WERI-Rb-1 (cell line): ENCODE data around the gene PHF21A.

ENCODE experiments used
- DNase-seq: peaks from one replicate; pipeline ENCODE4 v3.0.0-alpha.2; 2020
- H3K27ac ChIP-seq: fragments of 250-450 bp; sonication (Bioruptor Pico); 2 replicates; pipeline ENCODE4 v1.5.1; 2020; ENCODE audit warnings: mild to moderate bottlenecking, moderate library complexity
- H3K27me3 ChIP-seq: fragments of 250-450 bp; sonication (Bioruptor Pico); 2 replicates; pipeline ENCODE4 v1.5.1; 2021; ENCODE audit warnings: mild to moderate bottlenecking, low read depth, moderate library complexity; ENCODE audit not compliant: insufficient read depth, severe bottlenecking
- H3K36me3 ChIP-seq: fragments of 250-450 bp; sonication (Bioruptor Pico); 2 replicates; pipeline ENCODE4 v1.5.1; 2020; ENCODE audit warnings: mild to moderate bottlenecking, moderate library complexity
- H3K4me3 ChIP-seq: 2 replicates; pipeline ENCODE4 v1.5.1; 2011; ENCODE audit warnings: low read depth, mild to moderate bottlenecking, control low read depth, low read length
- H3K9me3 ChIP-seq: fragments of 250-450 bp; sonication (Bioruptor Pico); 2 replicates; pipeline ENCODE4 v1.5.1; 2021; ENCODE audit warnings: mild to moderate bottlenecking, moderate library complexity; ENCODE audit not compliant: severe bottlenecking
- CTCF ChIP-seq: IDR thresholded peaks from 2 replicates; pipeline ENCODE4 v1.5.1; 2011; ENCODE audit warnings: low read depth, mild to moderate bottlenecking, control low read depth, inconsistent platforms, low read length

The PHF21A gene

GRCh38 chr11:45886816-45887520 lies 234.3 kb downstream of the PHF21A start:
- no peak for TF ChIP-seq CTCF
- no peaks in the 10 kb centered on the region for H3K9me3 ChIP-seq
- peak overlapping the region; percentile 22; the same call in 1 of the 2 replicates for H3K27ac ChIP-seq
- DNase-seq = no peak
- H3K27me3 ChIP-seq = no peaks in the 10 kb centered on the region
- H3K4me3 ChIP-seq = peak overlapping the region; percentile 81; the same call in 1 of the 2 replicates
- H3K36me3 ChIP-seq = peaks cover 6% of the 10 kb centered on the region; the same call in 1 of the 2 replicates

- no peaks in the 10 kb centered on the region for H3K9me3 ChIP-seq
- peak overlapping the region; percentile 65 for H3K27ac ChIP-seq
- H3K27me3 ChIP-seq = no peaks in the 10 kb centered on the region
- TF ChIP-seq CTCF = no peak
- H3K36me3 ChIP-seq = peaks cover 9% of the 10 kb centered on the region
- H3K4me3 ChIP-seq = peak overlapping the region; percentile 81
- peak; percentile 46 for DNase-seq
These were observed 235.1 kb downstream of the PHF21A start for GRCh38 chr11:45885921-45886721.

GRCh38 chr11:45885274-45885920 lies 235.9 kb downstream of the PHF21A start, which contains the start of gene MAPK8IP1:
TSS of gene MAPK8IP1 (plus strand) at chr11:45885651. CDS start at chr11:45885821, 170 bp downstream.
- Histone ChIP-seq H3K4me3 (peak within 1 kb of the TSS; percentile 81), H3K9me3 (no peaks in the 10 kb centered on the region), H3K27me3 (no peaks in the 10 kb centered on the region), H3K27ac (peak within 1 kb of the TSS; percentile 65), H3K36me3 (peaks cover 9% of the 10 kb centered on the region)
- DNase-seq = peak; percentile 80
- TF ChIP-seq CTCF = no peak

GRCh38 chr11:45884596-45885185 lies 236.6 kb downstream of the PHF21A start:
- no peak for DNase-seq
- no peaks in the 10 kb centered on the region for H3K9me3 ChIP-seq
- H3K27ac ChIP-seq = peak overlapping the region; percentile 64; the same call in 1 of the 2 replicates
- H3K27me3 ChIP-seq = no peaks in the 10 kb centered on the region
- H3K36me3 ChIP-seq = peaks cover 9% of the 10 kb centered on the region
- H3K4me3 ChIP-seq = no peak overlapping the region
- no peak for TF ChIP-seq CTCF
